ELR (cell line): ENCODE data around the gene PRRG2.

ENCODE experiments used
- DNase-seq: peaks from one replicate; pipeline ENCODE4 v3.0.0-alpha.2; 2015; ENCODE audit warnings: low read depth

PRRG2 gene

GRCh38 chr19:49557641-49558325 lies 23.3 kb upstream of the PRRG2 start:
- DNase-seq = no peak

- DNase-seq = no peak
Observed at GRCh38 chr19:49558591-49558990, 22.5 kb upstream of the PRRG2 start.

DNA sequence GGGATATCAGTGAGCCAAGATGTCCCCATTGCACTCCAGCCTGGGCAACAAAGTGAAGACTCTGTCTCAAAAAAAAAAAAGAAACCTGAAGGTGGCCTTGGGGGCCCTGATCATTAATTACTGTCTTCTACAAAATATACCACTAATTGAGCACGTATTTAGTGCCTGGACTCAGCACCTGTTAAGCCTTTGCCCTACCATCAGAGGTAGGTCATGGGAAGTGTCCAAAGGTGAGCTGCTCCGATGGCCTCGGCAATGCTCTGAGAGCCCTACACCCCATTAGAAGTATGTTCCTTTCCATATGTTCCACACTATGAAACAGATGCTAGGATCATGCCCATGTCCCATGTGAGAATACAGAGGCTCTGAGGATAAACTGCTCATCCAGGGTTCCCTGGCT lies 21.7 kb upstream of the PRRG2 start:
- no peak for DNase-seq

DNA sequence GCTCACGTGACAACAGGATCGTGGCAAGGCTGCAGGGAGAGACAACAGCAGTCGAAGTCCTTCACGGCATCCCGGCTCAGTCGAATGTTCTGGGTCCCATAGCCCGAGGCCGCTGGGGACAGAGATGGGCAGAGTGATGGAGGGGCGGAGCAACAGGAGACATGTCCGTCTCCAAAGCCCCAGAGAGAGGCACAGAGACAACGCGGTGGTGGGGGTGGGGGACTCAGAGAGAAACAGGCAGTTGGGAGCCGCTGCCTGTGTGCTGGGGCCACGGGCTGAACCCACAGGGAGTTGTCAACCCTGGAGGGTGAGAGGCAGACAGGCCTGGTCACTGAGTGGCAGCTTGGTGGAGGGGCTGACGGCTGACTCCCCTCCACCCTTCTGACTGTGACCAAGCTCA lies 21.2 kb upstream of the PRRG2 start:
- DNase-seq = no peak

GRCh38 chr19:49560358-49560900 lies 20.7 kb upstream of the PRRG2 start:
- no peak for DNase-seq

- no peak for DNase-seq
Observed at GRCh38 chr19:49564616-49565045, 16.5 kb upstream of the PRRG2 start.

GRCh38 chr19:49565261-49565660 lies 15.9 kb upstream of the PRRG2 start:
- DNase-seq = no peak

DNA sequence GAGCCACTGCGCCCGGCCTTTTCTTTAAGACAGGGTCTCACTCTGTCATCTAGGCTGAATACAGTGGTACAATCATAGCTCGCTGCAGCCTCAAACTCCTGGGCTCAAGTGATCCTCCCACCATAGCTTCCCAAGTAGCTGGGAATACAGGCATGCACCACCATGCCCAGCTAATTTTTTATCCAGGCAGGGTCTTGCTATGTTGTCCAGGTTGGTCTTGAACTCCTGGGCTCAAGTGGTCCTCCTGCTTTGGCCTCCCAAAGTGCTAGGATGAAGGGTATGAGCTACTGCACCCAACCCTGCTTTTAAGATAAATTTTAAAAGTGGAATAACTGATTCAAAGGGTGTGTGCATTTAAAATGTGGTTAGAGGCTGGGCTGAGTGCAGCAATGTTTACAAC lies 14.8 kb upstream of the PRRG2 start:
- DNase-seq = no peak

GRCh38 chr19:49567861-49568441 lies 13.2 kb upstream of the PRRG2 start:
- DNase-seq = no peak

DNA sequence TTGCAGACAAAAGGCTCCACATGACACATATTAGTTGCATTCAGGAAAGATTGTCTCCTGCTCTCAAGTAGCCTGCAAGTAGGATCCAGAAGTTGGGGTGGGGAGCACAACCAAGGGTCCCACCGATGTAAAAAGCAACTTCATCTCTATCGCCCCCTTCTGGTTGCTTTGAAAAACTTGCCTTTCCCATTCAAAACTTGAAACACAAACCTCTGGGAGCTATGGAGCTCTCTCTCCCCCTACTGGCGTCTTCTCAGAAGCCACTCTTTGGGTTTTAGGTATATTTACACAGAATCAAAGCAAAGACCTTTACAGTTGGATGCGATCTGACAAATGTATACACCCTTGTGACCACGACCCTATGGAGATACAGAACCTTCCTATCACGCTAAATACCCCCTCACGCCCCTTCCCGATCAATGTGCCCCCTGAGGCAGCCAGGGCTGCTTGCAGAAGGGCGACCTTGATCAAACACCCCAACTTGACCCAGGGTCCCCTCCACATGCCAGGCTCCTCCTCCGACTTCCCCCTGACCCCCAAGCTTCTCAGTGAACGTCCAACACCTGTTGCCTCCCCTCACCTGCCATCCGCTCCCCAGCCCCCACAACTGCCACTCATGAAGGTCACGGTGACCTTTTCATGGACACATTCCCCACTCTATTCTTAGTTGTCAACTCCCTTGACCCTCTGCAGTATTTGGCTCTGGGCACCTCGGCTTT lies 10.8 kb upstream of the PRRG2 start:
- DNase-seq = peak; percentile 89

- no peak for DNase-seq
Observed at GRCh38 chr19:49570997-49571676, 10.0 kb upstream of the PRRG2 start.

DNA sequence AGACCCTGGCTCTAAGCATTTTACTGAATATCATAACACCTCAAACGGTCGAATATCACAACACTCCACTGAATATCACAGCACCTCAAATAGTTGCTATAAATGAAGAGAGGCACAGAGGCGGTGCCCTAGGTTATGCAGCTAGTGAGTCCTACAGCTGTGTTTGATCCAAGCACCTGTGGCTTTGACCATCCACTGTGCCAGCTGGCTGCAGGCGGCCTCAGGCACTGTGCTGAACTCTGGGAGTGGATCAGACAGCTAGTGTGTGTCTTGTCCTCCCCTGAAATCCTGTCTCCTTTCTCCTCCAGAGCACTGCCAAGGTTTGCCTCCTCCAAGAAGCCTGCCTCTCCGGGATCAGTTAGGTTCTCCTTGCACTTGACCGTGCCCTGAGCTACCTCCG lies 8.1 kb upstream of the PRRG2 start:
- DNase-seq = no peak

GRCh38 chr19:49573425-49573824 lies 7.7 kb upstream of the PRRG2 start:
- DNase-seq = no peak

DNA sequence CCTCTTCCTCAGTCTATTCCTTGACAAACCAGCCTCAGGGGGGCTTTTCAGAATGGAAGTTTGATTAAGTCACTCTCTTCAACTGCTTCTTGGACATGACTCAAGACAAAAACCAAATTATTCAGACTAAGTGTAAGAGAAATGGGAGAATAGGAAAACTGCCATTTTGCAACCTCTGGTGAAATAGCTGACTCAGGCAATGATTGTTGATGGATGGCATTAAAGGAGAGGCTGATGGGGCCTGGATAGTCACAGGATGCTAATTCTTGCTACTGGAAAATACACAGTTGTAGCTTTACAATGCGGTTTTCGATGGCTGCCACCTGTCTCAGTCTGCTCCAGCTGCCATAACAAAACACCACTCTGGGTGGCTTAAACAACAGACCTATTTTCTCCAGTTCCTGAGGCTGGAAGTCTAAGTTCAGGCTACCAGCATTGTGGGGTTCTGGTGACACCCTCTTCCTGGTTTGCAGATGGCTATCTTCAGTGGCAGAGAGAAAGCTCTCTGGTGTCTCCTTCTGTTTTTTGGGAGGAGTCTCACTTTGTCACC lies 6.8 kb upstream of the PRRG2 start:
- no peak for DNase-seq

- DNase-seq = no peak
Observed at GRCh38 chr19:49579193-49579592, 1.9 kb upstream of the PRRG2 start.

DNA sequence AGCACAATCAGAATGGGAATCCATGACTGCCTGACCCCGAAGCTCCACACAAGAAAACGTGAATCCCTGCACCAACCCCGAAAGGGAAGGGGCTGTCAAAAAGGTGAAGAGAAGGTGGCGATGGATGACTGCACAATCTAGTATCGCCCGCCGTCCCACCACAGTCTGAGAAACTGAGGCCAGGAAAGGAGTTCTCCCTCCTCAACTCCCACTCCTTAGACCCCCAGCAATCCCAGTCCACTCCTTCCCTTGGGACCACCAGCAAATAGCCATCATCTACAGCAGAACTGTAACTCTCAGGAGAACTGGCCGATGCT lies 1.2 kb upstream of the PRRG2 start:
- peak; percentile 15 for DNase-seq

DNA sequence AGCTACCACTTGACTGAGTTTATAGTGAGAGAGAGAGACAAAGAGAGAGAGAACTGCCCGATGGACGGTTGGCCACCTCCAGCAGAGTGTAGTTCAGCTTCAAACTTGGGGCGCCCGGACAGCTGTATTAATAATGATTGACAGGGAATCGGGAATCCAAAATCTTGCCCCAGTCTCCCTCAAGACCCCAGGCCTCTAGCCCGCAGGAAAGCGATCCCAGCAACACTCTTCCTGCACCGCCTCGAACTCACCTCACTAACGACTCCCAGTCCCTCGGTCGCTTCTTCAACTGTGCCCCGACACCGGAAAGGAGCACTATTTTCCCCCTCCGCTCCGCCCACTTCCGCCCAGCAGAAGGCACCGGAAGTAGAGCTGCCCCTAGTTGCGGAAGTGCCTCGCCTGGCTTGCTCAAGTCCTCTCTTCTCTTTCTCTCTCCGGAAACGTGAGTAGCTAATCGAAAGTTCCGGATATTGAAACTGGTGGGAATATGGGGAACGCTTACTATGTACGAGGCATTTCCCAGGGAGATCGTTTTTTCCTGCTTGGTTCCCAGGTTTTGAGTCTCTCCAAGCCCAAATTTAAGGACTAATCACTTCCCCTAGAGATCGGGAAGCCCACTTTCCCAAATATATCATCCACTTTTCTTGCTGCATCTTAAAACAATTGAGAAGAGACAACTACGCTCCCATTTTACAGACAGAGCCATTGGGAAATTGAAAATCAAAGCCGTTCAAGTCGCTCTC lies 681 bp upstream of the PRRG2 start, which contains the start of gene NOSIP:
NOSIP (minus strand) TSS at position 293 of the 743 bp plus-strand sequence. CDS start 19,865 bp downstream, outside the sequence.
- peak; percentile 97 for DNase-seq

DNA sequence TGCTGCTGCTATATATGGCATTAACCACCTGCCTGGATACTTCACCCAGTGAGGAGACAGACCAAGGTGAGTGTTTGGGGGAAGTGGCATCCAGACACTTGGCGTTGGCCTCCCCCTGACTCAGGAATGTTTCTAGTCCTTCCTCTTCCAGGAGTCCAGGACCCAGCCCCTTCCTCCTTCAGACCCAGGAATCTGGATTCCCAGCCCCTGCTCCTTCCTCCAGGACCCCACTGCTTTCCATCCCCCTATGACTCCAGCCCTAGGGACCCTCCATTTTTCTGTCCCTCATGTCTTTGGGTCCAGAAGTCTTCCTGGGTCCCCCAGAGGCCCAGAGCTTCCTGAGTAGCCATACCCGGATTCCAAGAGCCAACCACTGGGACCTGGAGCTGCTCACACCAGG lies 2.1 kb downstream of the PRRG2 start:
- DNase-seq = no peak

DNA sequence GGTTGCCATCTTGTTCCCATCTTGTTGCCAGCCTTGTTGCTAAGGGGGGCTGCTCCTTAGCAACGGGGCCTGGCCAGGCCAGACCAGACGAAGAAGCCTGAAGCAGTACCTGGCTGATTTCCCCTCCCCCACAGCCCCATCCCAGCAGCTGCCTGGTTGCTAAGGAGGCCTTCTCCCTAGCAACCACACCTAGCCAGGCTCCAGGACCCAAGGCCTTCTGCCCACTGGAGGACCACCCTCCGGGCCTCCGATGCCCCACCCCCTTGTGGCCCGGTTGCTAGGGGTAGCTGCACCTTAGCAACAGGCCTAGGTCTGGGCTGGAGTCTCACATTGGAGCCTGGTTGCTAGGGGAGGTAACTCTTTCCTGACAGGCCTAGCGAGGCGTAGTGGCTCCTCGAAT lies 3.9 kb downstream of the PRRG2 start:
- DNase-seq = no peak

DNA sequence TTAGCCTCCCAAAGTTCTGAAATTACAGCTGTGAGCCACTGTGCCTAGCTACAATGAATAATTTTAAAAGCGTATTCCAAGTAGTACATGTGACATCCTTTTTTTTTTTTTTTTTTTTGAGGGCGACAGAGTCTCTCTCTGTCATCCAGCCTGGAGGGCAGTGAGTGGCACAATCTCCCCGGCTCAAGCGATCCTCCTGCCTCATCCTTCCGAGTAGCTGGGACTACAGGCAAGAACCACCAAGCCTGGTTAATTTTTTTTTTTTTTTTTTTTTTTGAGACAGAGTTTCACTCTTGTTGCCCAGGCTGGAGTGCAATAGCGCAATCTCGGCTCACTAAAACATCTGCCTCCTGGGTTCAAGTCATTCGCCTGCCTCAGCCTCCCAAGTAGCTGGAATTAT lies 6.1 kb downstream of the PRRG2 start:
- no peak for DNase-seq

DNA sequence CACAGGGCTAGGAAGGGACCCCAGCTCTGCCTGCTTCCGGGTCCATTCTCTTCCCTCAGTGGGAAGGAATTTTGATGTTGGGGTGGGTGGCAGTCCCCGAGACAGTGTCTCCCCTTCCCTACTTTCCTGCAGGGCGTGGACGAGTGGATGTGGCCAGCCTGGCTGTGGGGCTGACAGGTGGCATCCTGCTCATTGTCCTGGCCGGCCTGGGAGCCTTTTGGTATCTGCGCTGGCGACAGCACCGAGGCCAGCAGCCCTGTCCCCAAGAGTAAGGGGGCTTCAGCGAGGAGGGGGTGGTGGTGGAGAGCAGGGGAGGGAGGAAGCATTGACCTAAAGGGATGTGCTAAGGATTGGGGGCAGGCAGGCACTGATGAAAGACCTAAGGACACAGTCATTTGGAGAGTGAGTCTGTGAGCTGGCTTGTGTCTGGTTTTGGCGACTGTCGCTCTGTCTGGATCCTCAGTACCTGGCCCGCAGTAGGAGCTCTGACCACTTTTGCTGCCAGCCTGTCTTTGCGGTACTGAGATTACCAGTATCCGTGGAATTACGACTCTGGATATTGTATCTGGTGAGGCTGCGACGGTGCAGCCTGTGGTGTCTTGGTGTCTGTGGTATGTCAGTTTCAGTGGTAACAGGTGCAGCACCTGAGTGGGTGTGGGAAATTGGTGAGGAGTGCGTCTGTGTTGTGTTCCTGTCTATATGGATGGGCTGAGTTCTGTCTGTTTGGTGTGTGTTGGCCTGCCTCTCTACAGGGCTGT lies 7.4 kb downstream of the PRRG2 start:
- no peak for DNase-seq
